KMS-11 (cell line): ENCODE results near the gene LGALSL.

Experiments used
- H2AFZ ChIP-seq: fragments of 200-600 bp; sonication (generic); 2 replicates; pipeline ENCODE4 v1.6.1; 2016; ENCODE audit warnings: antibody characterized with exemption, mixed run types, low read depth
- H3K27ac ChIP-seq: fragments of 200-600 bp; sonication (generic); 2 replicates; pipeline ENCODE4 v1.6.1; 2016; ENCODE audit warnings: mild to moderate bottlenecking, mixed run types
- H3K27me3 ChIP-seq: fragments of 200-600 bp; sonication (generic); 2 replicates; pipeline ENCODE4 v1.6.1; 2017; ENCODE audit warnings: mild to moderate bottlenecking, low read depth, mixed run types, moderate library complexity; ENCODE audit not compliant: insufficient read depth
- H3K36me3 ChIP-seq: fragments of 200-600 bp; sonication (generic); 2 replicates; pipeline ENCODE4 v1.6.1; 2017; ENCODE audit warnings: mild to moderate bottlenecking, mixed run types; ENCODE audit not compliant: insufficient read depth
- H3K4me1 ChIP-seq: fragments of 200-600 bp; sonication (generic); 2 replicates; pipeline ENCODE4 v1.6.1; 2016; ENCODE audit warnings: mild to moderate bottlenecking, low read depth, mixed run types; ENCODE audit not compliant: poor library complexity, severe bottlenecking
- H3K4me2 ChIP-seq: fragments of 200-600 bp; sonication (generic); 2 replicates; pipeline ENCODE4 v1.7.0; 2016; ENCODE audit warnings: mild to moderate bottlenecking, mixed run types
- H3K4me3 ChIP-seq: fragments of 200-600 bp; sonication (generic); IDR thresholded peaks from 2 replicates; pipeline ENCODE4 v1.6.1; 2017; ENCODE audit warnings: low read depth, low read length, mixed read lengths; ENCODE audit not compliant: insufficient read depth
- H3K79me2 ChIP-seq: fragments of 200-600 bp; sonication (generic); 2 replicates; pipeline ENCODE4 v1.6.1; 2016; ENCODE audit warnings: low read depth, mixed run types; ENCODE audit not compliant: insufficient read depth
- H3K9ac ChIP-seq: fragments of 200-600 bp; sonication (generic); 2 replicates; pipeline ENCODE4 v1.6.1; 2016; ENCODE audit warnings: mild to moderate bottlenecking, mixed run types
- H4K20me1 ChIP-seq: fragments of 200-600 bp; sonication (generic); 2 replicates; pipeline ENCODE4 v1.6.1; 2016; ENCODE audit warnings: mild to moderate bottlenecking, mixed run types; ENCODE audit not compliant: insufficient read depth
- TF ChIP-seq, protein P1 (sequence below): fragments of 200-600 bp; sonication (generic); conservative IDR thresholded peaks from 2 replicates; pipeline ENCODE4 v1.6.1; 2017; ENCODE audit warnings: low read depth, mild to moderate bottlenecking, antibody characterized with exemption, low read length, moderate library complexity, mixed read lengths

LGALSL gene

GRCh38 chr2:64498438-64498837 lies 44.5 kb downstream of the LGALSL start:
- no peaks in the 10 kb centered on the region for H3K27me3 ChIP-seq
- no peaks in the 10 kb centered on the region for H3K79me2 ChIP-seq
- TF ChIP-seq, protein P1, sequence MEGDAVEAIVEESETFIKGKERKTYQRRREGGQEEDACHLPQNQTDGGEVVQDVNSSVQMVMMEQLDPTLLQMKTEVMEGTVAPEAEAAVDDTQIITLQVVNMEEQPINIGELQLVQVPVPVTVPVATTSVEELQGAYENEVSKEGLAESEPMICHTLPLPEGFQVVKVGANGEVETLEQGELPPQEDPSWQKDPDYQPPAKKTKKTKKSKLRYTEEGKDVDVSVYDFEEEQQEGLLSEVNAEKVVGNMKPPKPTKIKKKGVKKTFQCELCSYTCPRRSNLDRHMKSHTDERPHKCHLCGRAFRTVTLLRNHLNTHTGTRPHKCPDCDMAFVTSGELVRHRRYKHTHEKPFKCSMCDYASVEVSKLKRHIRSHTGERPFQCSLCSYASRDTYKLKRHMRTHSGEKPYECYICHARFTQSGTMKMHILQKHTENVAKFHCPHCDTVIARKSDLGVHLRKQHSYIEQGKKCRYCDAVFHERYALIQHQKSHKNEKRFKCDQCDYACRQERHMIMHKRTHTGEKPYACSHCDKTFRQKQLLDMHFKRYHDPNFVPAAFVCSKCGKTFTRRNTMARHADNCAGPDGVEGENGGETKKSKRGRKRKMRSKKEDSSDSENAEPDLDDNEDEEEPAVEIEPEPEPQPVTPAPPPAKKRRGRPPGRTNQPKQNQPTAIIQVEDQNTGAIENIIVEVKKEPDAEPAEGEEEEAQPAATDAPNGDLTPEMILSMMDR = no peak

DNA sequence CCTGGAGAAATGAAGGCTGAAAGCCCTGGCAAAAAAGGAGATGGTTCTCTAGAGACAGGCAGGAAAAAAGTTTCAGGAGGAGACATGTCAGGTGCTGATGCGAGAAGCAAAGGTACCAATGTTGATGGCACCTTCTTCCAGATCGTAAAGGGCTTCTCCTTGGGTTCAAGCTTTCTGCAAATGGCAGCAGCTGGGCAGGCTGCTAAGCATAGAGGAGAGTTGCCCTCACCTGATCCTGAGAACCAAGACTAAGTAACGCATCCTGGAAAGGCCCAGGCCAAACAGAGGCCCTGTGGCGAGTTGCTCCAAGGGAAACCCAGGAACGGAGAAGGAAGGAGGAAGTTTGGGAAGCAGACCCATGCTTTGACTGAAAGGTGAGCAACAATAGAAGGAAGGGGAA lies 46.6 kb downstream of the LGALSL start:
- H3K4me2 ChIP-seq = no peak overlapping the region
- H3K4me3 ChIP-seq = no peak overlapping the region
- TF ChIP-seq, protein P1 = no peak
- H3K4me1 ChIP-seq = no peaks in the 10 kb centered on the region
- no peak overlapping the region for H3K9ac ChIP-seq
- H3K79me2 ChIP-seq = no peaks in the 10 kb centered on the region
- H3K27ac ChIP-seq = no peak overlapping the region
- H2AFZ ChIP-seq = no peak overlapping the region
- no peaks in the 10 kb centered on the region for H3K27me3 ChIP-seq
- no peaks in the 10 kb centered on the region for H3K36me3 ChIP-seq
- no peaks in the 10 kb centered on the region for H4K20me1 ChIP-seq

More at GRCh38 chr2:64498438-64498837, 44.5 kb downstream of the LGALSL start:
- no peaks in the 10 kb centered on the region for H4K20me1 ChIP-seq
- no peak overlapping the region for H3K27ac ChIP-seq
- no peaks in the 10 kb centered on the region for H3K36me3 ChIP-seq
- no peak overlapping the region for H3K9ac ChIP-seq
- no peak overlapping the region for H3K4me3 ChIP-seq
- no peak overlapping the region for H2AFZ ChIP-seq
- no peak overlapping the region for H3K4me2 ChIP-seq
- no peaks in the 10 kb centered on the region for H3K4me1 ChIP-seq

DNA sequence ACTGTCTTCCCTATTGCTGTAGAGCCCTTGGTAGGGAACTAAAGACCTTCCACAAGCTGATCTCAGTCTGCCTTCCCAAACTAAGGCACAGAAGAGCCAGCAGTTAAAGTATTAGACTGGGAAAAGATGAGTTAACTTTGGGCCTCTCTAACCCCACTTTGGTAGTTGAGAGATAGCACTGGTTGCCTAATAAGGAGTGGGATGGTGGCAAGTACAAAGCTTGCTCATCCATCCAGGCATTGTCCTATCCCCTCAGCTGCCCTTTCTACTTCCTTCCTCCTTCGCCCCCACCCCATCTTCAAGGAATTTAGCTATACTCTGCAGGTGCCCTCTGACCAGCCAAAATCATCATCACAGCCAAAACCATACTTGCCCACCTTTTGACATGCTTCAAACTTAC lies 48.0 kb downstream of the LGALSL start:
- H4K20me1 ChIP-seq = no peaks in the 10 kb centered on the region
- H3K27me3 ChIP-seq = no peaks in the 10 kb centered on the region
- TF ChIP-seq, protein P1 = no peak
- no peak overlapping the region for H3K4me2 ChIP-seq
- no peaks in the 10 kb centered on the region for H3K4me1 ChIP-seq
- no peak overlapping the region for H2AFZ ChIP-seq
- no peak overlapping the region for H3K27ac ChIP-seq
- no peak overlapping the region for H3K9ac ChIP-seq
- H3K79me2 ChIP-seq = no peaks in the 10 kb centered on the region
- no peaks in the 10 kb centered on the region for H3K36me3 ChIP-seq
- H3K4me3 ChIP-seq = no peak overlapping the region

GRCh38 chr2:64502860-64503259 lies 48.9 kb downstream of the LGALSL start:
- Histone ChIP-seq H3K79me2 (no peaks in the 10 kb centered on the region), H3K27me3 (no peaks in the 10 kb centered on the region), H2AFZ (no peak overlapping the region), H3K36me3 (no peaks in the 10 kb centered on the region), H3K4me2 (no peak overlapping the region), H3K9ac (no peak overlapping the region), H3K27ac (no peak overlapping the region), H4K20me1 (no peaks in the 10 kb centered on the region), H3K4me1 (no peaks in the 10 kb centered on the region), H3K4me3 (no peak overlapping the region)
- TF ChIP-seq, protein P1 = no peak
